HG03097 (cell line): ENCODE data around the gene ADAMTSL4.

ENCODE experiments used
- ATAC-seq: cut with Tn5 transposase; IDR thresholded peaks from one replicate; pipeline ENCODE4 v1.9.1; 2021; ENCODE audit not compliant: unreplicated experiment, low FRiP score

ADAMTSL4 gene

DNA sequence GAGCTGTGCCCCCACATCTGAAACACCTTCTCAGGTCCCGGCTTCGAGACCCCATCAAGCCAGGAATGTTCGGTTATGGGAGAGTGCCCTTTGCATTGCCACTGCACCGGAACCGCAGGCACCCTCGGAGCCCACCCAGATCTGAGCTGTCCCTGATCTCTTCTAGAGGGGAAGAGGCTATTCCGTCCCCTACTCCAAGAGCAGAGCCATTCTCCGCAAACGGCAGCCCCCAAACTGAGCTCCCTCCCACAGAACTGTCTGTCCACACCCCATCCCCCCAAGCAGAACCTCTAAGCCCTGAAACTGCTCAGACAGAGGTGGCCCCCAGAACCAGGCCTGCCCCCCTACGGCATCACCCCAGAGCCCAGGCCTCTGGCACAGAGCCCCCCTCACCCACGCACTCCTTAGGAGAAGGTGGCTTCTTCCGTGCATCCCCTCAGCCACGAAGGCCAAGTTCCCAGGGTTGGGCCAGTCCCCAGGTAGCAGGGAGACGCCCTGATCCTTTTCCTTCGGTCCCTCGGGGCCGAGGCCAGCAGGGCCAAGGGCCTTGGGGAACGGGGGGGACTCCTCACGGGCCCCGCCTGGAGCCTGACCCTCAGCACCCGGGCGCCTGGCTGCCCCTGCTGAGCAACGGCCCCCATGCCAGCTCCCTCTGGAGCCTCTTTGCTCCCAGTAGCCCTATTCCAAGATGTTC lies 4.3 kb downstream of the ADAMTSL4 start:
- no peak for ATAC-seq

DNA sequence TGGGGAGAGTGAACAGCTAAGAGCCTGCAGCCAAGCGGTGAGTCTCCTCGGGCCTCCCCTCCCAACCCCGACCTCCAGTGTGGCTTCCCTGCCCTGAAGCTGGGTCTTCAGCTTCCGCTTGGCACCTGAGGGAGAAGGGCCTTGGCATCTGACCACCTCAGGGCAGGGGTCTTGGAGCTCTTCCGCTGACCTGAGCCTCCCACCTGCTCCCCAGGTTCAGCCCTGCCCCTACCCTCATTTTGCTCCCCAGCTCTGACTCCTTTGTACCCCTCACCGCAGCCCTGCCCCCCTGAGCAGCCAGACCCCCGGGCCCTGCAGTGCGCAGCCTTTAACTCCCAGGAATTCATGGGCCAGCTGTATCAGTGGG lies 4.9 kb downstream of the ADAMTSL4 start:
- no peak for ATAC-seq

DNA sequence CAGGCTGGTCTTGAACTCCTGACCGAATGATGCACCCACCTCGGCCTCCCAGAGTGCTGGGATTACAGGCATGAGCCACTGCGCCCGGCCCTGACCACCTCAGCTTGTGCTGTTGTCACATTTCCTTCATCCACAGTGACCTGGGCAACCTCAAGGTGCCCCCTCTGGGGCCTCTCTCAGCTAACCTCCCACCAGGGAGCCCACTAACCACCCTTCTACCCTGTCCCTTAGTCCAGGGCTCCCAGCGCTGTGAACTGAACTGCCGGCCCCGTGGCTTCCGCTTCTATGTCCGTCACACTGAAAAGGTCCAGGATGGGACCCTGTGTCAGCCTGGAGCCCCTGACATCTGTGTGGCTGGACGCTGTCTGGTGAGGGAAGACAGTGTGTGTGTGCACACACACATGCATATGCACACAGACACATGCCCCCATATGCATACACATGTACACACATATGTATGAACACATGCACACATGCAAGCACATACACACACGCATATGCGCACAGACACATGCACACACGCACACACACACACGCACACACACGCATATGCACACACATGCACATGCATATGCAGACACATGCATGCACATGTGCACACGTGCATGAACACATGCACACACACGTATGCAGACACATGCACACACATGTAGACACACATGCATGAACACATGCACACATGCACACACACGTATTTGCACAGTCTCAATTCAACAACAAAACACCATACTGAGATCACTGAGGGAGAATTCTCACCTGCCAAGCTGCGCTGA lies 6.2 kb downstream of the ADAMTSL4 start:
- no peak for ATAC-seq

DNA sequence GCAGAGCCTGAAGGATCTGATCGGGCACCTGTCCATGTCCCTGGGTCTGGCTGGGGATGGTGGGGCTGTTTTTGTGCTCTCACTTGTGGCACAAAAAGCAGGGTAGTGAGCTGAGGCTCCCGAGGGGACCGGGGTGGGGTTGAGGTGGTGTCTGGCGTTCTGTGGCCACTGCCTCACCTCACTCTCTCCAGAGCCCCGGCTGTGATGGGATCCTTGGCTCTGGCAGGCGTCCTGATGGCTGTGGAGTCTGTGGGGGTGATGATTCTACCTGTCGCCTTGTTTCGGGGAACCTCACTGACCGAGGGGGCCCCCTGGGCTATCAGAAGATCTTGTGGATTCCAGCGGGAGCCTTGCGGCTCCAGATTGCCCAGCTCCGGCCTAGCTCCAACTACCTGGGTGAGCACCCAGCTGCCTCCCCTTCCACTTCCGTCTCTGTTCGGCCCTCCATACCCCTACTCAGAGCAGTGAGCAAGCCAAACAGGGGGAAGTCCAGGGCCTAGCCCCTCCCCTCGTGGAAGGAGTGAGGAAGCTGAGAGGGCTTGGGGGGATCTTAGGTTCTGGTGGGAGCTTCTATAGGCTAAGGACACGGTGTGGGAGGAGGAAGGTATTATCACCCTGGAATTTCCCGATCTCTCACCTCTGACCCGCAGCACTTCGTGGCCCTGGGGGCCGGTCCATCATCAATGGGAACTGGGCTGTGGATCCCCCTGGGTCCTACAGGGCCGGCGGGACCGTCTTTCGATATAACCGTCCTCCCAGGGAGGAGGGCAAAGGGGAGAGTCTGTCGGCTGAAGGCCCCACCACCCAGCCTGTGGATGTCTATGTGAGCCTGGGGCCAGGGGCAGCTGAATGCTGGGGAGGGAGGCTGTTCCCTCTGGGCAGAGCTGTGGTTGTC lies 7.0 kb downstream of the ADAMTSL4 start:
- no peak for ATAC-seq

DNA sequence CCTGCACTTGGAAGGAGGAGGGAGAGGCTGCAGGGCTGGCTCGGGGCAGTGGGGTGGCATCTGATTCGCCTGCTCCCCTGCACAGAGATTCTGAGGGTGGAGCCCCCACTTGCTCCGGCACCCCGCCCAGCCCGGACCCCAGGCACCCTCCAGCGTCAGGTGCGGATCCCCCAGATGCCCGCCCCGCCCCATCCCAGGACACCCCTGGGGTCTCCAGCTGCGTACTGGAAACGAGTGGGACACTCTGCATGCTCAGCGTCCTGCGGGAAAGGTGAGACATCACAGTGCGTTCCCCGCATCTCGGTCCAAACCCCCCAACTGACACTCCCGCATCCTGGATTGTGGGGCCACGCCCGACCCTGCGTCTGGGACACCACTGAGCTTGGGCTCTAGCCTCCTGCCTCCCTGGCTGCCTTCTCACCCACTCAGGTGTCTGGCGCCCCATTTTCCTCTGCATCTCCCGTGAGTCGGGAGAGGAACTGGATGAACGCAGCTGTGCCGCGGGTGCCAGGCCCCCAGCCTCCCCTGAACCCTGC lies 7.9 kb downstream of the ADAMTSL4 start:
- ATAC-seq = no peak

DNA sequence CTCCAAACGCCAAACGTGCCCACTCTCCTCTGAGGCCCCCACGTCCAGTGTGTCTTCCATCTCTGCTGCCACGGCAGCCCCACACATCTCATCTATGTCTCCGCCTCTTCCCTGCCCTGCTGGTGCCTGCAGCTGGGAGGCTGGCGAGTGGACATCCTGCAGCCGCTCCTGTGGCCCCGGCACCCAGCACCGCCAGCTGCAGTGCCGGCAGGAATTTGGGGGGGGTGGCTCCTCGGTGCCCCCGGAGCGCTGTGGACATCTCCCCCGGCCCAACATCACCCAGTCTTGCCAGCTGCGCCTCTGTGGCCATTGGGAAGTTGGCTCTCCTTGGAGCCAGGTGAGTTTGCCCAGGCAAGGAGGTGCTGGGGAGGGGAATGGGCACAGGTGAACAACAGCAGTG lies 8.6 kb downstream of the ADAMTSL4 start:
- ATAC-seq = no peak

DNA sequence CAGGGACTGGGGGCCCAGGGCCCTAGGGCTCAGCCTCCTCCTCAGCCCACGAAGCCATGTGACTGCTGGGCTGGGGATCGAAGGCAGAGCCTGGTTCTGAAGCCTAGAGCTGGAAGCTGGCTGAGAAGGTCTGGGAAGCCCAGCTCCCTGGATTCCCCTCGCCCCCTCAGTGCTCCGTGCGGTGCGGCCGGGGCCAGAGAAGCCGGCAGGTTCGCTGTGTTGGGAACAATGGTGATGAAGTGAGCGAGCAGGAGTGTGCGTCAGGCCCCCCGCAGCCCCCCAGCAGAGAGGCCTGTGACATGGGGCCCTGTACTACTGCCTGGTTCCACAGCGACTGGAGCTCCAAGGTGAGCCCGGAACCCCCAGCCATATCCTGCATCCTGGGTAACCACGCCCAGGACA lies 9.1 kb downstream of the ADAMTSL4 start:
- ATAC-seq = no peak

DNA sequence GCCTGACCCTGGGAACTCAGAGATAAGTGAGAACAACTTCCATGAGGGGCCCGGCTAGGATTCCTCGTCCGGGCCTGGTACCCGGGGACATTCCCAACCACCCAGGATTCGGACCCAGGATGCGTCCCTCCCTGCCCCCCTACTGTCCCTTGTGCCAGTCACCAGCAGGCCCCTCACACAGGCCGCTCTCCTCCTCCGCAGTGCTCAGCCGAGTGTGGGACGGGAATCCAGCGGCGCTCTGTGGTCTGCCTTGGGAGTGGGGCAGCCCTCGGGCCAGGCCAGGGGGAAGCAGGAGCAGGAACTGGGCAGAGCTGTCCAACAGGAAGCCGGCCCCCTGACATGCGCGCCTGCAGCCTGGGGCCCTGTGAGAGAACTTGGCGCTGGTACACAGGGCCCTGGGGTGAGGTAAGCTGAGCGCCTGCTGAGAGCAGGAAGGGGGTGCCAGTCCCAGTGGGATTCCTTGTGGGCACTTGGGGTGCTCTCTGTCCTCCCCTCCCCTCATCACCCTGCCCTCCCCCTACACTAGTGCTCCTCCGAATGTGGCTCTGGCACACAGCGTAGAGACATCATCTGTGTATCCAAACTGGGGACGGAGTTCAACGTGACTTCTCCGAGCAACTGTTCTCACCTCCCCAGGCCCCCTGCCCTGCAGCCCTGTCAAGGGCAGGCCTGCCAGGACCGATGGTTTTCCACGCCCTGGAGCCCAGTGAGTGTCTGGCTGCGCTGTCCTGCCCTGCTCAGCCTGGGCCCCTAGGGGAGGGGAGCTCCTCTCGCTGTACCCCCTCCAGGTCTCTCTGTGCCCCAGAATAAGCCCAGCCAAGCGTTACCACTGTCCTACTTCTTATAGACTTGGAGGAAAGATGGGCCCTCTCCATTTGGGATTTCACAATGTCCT lies 9.8 kb downstream of the ADAMTSL4 start:
- no peak for ATAC-seq

DNA sequence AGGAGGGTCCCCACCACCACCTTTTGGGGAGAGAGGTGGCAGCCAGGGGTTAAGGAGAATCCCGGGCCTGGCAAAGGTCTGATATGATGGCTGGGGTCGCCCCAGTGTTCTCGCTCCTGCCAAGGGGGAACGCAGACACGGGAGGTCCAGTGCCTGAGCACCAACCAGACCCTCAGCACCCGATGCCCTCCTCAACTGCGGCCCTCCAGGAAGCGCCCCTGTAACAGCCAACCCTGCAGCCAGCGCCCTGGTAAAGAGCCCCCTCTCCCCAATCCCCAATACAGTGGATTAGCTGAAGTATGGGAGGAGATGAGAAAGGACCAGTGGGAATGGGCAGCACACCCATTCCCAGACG lies 10.4 kb downstream of the ADAMTSL4 start:
- no peak for ATAC-seq

DNA sequence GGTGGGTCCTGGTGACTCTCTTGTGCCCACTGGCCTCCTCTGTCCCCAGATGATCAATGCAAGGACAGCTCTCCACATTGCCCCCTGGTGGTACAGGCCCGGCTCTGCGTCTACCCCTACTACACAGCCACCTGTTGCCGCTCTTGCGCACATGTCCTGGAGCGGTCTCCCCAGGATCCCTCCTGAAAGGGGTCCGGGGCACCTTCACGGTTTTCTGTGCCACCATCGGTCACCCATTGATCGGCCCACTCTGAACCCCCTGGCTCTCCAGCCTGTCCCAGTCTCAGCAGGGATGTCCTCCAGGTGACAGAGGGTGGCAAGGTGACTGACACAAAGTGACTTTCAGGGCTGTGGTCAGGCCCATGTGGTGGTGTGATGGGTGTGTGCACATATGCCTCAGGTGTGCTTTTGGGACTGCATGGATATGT lies 10.8 kb downstream of the ADAMTSL4 start:
- ATAC-seq = no peak

DNA sequence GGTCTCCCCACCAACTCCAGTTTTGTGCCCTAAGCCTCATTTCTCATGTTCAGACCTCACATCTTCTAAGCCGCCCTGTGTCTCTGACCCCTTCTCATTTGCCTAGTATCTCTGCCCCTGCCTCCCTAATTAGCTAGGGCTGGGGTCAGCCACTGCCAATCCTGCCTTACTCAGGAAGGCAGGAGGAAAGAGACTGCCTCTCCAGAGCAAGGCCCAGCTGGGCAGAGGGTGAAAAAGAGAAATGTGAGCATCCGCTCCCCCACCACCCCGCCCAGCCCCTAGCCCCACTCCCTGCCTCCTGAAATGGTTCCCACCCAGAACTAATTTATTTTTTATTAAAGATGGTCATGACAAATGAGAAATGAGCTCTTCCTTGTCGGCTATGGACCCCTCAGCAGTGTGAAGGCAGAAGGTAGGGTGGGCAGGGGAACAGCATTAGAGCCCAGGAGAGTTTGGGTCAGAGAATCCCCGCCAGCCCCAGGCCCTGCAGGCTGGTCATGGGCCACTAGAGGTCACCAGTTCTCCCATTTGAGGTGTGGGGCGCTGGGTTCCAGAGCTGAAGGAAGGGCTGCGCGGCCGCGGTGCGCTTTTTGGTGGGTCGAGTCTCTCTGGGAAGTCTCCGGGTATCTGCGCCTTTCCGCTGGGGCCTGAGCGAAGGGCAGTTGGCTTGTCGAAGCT lies 11.5 kb downstream of the ADAMTSL4 start:
- no peak for ATAC-seq

DNA sequence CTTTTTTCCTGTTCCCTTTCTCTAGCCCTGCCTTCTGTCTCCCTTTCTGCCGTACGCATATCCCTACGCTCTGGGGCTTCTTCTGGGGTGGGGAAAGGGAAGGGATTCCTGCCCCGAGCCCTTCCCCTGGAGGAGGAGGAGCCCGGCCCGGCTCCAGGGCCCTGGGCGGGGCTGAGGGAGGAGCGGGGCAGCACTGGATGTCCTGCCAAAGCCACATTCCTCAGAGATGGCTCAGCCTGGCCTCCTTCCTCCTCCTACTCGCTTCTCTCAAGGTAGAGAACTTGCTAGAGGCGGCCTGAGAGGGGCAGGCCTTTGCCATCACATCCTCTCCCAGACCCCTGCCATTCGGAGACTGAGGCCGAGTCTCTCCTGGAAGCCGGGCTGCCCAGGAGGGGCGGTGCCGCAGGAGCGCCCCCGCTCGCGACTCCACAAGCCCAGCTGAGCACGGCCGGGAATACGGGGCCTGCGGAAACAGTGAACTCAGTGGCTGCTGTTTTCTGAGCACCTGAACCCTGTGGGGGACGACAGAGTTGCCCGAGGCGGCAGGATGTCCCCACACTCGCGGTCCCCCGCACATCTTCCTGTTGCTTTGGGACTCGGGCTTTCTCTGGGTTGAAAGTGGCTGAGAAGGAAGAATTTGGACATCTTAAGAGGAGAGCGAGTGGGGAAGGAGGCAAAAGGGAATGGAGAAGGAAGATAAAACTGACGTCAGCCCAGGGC lies 12.2 kb downstream of the ADAMTSL4 start:
- ATAC-seq = no peak

DNA sequence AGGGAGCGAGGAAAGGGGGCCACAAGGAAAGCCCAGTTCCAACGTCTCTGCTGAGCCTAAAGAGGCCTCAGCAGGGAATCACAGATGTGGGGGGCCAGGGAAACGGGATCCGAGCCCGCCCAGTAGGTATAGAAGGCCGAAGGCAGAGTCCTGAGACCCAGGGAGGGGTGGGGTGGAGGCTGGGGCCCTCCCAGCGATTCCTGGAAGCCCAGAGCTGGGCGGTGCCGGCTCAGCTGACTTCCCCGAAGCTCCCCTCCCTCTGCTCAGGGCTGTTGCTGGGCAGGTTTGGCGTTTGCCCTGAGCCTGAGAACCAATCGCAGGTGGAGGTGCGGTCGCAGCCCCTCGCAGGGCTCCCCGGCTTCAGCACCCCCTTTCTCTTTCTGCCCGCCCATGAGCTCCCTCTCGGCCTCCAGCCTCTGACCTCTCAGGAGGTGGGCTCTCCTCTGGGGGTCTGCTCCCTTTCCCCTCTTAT lies 12.8 kb downstream of the ADAMTSL4 start:
- no peak for ATAC-seq

DNA sequence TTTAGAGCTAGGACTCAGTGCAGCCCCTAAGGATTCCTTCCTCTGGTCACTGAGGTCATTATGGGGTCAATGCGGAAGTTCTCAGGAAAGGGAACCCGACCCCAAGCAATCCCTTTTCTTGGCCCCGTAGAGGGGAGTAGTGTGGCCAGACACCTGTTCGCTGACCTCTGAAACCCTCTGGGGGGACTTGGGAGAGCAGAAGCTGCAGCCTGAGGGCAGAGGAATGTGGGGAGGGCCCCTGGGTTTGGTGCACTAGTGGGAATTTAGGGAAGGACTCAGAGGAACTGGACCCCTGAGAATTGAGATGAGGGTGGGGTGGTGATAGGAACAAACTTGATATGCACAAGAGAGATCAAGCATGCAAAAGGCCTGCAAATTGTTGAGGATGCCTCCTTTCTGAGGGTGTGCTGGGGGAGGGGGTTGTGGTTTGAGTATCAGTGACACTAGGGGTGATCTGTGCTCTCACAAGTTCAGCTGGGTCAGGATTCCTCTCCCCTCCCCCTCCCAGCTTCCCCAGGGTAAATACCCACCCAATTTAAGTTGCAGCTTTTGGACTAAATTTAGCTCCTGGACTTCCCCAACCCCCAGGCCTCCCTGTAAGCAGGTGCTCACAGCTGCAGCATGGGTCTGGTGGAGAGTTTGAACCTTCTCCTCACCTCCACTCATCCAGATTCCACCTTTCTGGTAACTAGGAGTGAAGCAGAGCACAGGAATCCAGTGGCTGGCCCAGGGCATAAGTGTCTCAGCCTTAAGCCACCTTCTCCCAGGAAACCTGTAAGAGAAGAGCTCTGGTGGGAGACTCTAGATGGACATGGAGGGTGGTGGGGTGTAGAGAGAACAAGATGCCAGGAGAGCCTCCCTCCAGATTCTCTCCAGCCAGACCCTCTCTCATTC lies 13.5 kb downstream of the ADAMTSL4 start:
- ATAC-seq = peak; percentile 33

DNA sequence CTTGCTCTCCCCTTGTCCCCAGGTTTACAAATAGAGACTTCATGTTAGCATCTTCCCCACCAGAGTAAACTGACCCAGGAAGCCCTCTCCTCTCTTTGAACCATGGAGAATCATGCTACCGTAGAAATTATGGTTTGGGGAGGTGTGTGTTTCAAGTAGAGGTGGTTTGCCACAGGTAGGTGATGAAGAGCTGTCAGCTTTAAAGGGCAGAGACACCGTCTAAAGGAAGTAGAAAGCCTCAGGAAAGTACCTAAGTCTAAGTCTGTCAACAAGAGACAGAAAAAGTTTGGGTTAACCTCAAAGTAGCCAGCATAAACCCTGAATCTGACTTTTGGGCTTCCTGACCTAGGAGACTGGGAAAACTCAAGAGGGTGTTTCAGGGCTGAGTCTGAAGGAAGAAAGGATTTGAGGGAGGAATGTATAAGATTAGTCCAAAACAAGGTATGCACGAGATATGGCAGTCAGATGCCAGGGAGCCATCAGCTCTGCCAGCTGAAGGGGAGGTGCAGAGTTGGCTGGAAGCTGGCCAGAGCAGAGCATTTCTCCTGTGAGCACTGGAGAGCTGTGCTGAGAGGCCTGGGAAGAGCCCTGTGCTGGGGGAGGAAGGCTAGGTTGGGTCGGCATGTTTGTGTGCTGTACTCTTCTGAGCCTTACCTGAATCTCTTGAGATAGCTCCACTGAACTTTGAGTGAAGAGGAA lies 14.3 kb downstream of the ADAMTSL4 start:
- no peak for ATAC-seq

DNA sequence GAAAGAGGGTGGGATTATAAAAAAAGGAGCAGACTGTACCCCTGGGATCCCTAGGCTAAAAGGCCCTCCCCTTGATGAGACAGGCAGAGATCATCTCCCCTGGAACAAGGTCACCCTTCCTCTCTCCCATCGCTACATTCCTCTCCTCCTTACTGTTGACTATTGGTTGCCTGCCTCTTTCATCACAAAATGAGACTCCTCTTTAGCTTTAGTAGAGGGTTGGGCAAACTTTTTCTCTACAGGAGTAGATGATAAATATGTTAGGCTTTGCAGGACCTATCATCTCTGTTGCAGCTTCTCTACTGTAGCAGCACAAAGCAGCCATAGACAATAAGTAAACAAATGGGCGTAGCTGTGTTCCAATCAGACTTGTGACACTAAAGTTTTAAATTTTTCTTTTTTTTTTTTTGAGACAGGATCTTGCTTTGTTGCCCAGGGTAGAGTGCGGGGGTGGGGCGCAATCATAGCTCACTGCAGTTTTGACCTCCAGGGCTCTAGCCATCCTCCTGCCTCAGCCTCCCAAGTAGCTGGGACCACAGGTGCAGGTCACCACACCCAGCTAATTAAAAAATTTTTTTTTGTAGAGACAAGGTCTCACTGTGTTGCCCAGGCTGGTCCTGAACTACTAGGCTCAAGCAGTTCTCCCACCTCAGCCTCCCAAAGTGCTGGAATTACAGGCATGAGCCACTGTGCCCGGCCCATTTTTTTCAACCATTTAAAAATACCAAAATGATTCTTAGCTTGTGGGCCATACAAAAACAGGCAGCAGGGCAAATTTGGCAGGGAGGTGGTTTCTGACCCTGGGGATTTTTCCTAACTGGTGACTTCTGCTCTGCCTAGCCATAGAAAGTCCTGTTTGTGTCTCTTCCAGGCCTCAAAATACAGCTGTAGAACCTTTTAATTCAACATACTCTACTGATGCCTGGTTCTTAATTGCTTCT lies 15.1 kb downstream of the ADAMTSL4 start:
- no peak for ATAC-seq
